Activated CD4-positive, alpha-beta T cell treated with anti-CD3 and anti-CD28 coated beads, Interleukin-2, amount 10 ng/mL, durations not matched to agents 7 days and 5 days (primary cell): Measurements from ENCODE around the gene NRCAM. TPM values are rescaled to one million over a fixed set of nuclear protein-coding genes. Genes with fewer than 3 reads are reported as not detected.
A peak's percentile ranks its signal among the peaks of the same experiment; 100 is the strongest.

ENCODE experiments used
- CTCF ChIA-PET: fragments of 350-600 bp; sonication (Branson Sonifier 250); formaldehyde crosslinking; loops from one replicate; lab custom pipeline; 2021; ENCODE audit warnings: antibody characterized with exemption; lab: Charles Lee
- POLR2A ChIA-PET: fragments of 350-600 bp; sonication (Branson Sonifier 250); formaldehyde crosslinking; loops from one replicate; lab custom pipeline; 2021; ENCODE audit warnings: antibody characterized with exemption; lab: Charles Lee
- DNase-seq: peaks from one replicate; pipeline ENCODE4 v3.0.0-alpha.2; 2020
- H3K27ac Mint-ChIP-seq: one replicate; pipeline ENCODE4 v1.8.0; 2021; ENCODE audit warnings: mild to moderate bottlenecking, moderate library complexity, mixed read lengths
- H3K27me3 Mint-ChIP-seq: one replicate; pipeline ENCODE4 v1.8.0; 2021; ENCODE audit warnings: mixed read lengths
- H3K36me3 Mint-ChIP-seq: one replicate; pipeline ENCODE4 v1.8.0; 2021; ENCODE audit warnings: low read depth, mixed read lengths
- H3K4me1 Mint-ChIP-seq: one replicate; pipeline ENCODE4 v1.8.0; 2021; ENCODE audit warnings: mixed read lengths
- H3K4me3 Mint-ChIP-seq: one replicate; pipeline ENCODE4 v1.8.0; 2021; ENCODE audit warnings: mild to moderate bottlenecking, moderate library complexity, mixed read lengths
- H3K9me3 Mint-ChIP-seq: one replicate; pipeline ENCODE4 v1.8.0; 2021; ENCODE audit warnings: mixed read lengths
- total RNA-seq, 2 experiments: library from RNA; stranded (reverse); gene quantifications; one replicate each; pipeline ENCODE4 v1.2.3, GENCODE V29; 2021

The NRCAM gene
- total RNA-seq, 2 experiments from 2014 or later: 0.12 to 0.46 TPM

GRCh38 chr7:108455551-108455997 lies 662 bp downstream of the NRCAM start:
- ChIA-PET POLR2A (no interaction called here), CTCF (interaction anchor here (1.1 to 2.2 kb wide), 3 partner anchors 8 to 22 kb away, joined by 3 to 5 read pairs (median 3); no protein-coding TSS in a partner anchor)
- Mint-ChIP-seq H3K36me3 (no peaks in the 10 kb centered on the region), H3K4me1 (peaks cover 12% of the 10 kb centered on the region), H3K4me3 (peak overlapping the region; percentile 12), H3K9me3 (no peaks in the 10 kb centered on the region), H3K27me3 (peaks cover 60% of the 10 kb centered on the region), H3K27ac (no peak overlapping the region)
- DNase-seq: no peak

GRCh38 chr7:108454674-108455550 lies 1.3 kb downstream of the NRCAM start:
- no peaks in the 10 kb centered on the region for H3K9me3 Mint-ChIP-seq
- DNase-seq: no peak
- CTCF ChIA-PET: interaction anchor here (1.2 kb wide), 1 partner anchor 21 kb away, joined by 3 read pairs; no protein-coding TSS in a partner anchor
- peaks cover 10% of the 10 kb centered on the region for H3K4me1 Mint-ChIP-seq
- no peaks in the 10 kb centered on the region for H3K36me3 Mint-ChIP-seq
- H3K27me3 Mint-ChIP-seq: peaks cover 60% of the 10 kb centered on the region
- no peak overlapping the region for H3K27ac Mint-ChIP-seq
- H3K4me3 Mint-ChIP-seq: peak overlapping the region; percentile 61
- POLR2A ChIA-PET: no interaction called here

GRCh38 chr7:108454317-108454673 lies 1.9 kb downstream of the NRCAM start:
- Mint-ChIP-seq H3K27me3 (peaks cover 58% of the 10 kb centered on the region), H3K4me3 (peak overlapping the region; percentile 61)
- CTCF ChIA-PET: interaction anchor here (1.1 kb wide), 1 partner anchor 14 kb away, joined by 3 read pairs; no protein-coding TSS in a partner anchor

GRCh38 chr7:108453320-108453719 lies 2.9 kb downstream of the NRCAM start:
- ChIA-PET CTCF (interaction anchor here (0.8 to 1.1 kb wide), 2 partner anchors 15 to 429 kb away, joined by 3 read pairs; no protein-coding TSS in a partner anchor), POLR2A (no interaction called here)
- Mint-ChIP-seq H3K27me3 (peaks cover 54% of the 10 kb centered on the region), H3K4me1 (peaks cover 10% of the 10 kb centered on the region), H3K27ac (no peak overlapping the region), H3K9me3 (no peaks in the 10 kb centered on the region), H3K36me3 (no peaks in the 10 kb centered on the region), H3K4me3 (no peak overlapping the region)
- no peak for DNase-seq

More at GRCh38 chr7:108454317-108454673, 1.9 kb downstream of the NRCAM start:
- no peak overlapping the region for H3K27ac Mint-ChIP-seq
- no peaks in the 10 kb centered on the region for H3K9me3 Mint-ChIP-seq
- DNase-seq: no peak
- no peaks in the 10 kb centered on the region for H3K36me3 Mint-ChIP-seq
- POLR2A ChIA-PET: no interaction called here
- H3K4me1 Mint-ChIP-seq: peaks cover 10% of the 10 kb centered on the region

GRCh38 chr7:108452707-108453106 lies 3.5 kb downstream of the NRCAM start:
- H3K36me3 Mint-ChIP-seq: no peaks in the 10 kb centered on the region
- no peak overlapping the region for H3K27ac Mint-ChIP-seq
- H3K27me3 Mint-ChIP-seq: peaks cover 48% of the 10 kb centered on the region
- ChIA-PET CTCF (no interaction called here), POLR2A (no interaction called here)
- no peak overlapping the region for H3K4me3 Mint-ChIP-seq
- peak; percentile 19 for DNase-seq
- H3K4me1 Mint-ChIP-seq: peaks cover 10% of the 10 kb centered on the region
- no peaks in the 10 kb centered on the region for H3K9me3 Mint-ChIP-seq

- ChIA-PET CTCF (interaction anchor here (1.1 kb wide), 1 partner anchor 10 kb away, joined by 3 read pairs; no protein-coding TSS in a partner anchor), POLR2A (no interaction called here)
- Mint-ChIP-seq H3K4me1 (peaks cover 6% of the 10 kb centered on the region), H3K27ac (no peak overlapping the region), H3K9me3 (no peaks in the 10 kb centered on the region), H3K27me3 (peaks cover 37% of the 10 kb centered on the region), H3K36me3 (no peaks in the 10 kb centered on the region), H3K4me3 (no peak overlapping the region)
- DNase-seq: no peak
Measured at GRCh38 chr7:108451296-108451848, 4.9 kb downstream of the NRCAM start.

- H3K36me3 Mint-ChIP-seq: no peaks in the 10 kb centered on the region
- H3K4me3 Mint-ChIP-seq: no peak overlapping the region
- ChIA-PET POLR2A (no interaction called here), CTCF (interaction anchor here (1.1 kb wide), 1 partner anchor 9 kb away, joined by 3 read pairs; no protein-coding TSS in a partner anchor)
- no peak for DNase-seq
- H3K27ac Mint-ChIP-seq: no peak overlapping the region
- peaks cover 6% of the 10 kb centered on the region for H3K4me1 Mint-ChIP-seq
- H3K9me3 Mint-ChIP-seq: no peaks in the 10 kb centered on the region
- H3K27me3 Mint-ChIP-seq: peaks cover 35% of the 10 kb centered on the region
Measured at GRCh38 chr7:108450160-108450559, 6.1 kb downstream of the NRCAM start.

- Mint-ChIP-seq H3K4me3 (no peak overlapping the region), H3K36me3 (no peaks in the 10 kb centered on the region), H3K27ac (no peak overlapping the region), H3K9me3 (no peaks in the 10 kb centered on the region), H3K4me1 (peaks cover 4% of the 10 kb centered on the region), H3K27me3 (peaks cover 32% of the 10 kb centered on the region)
- ChIA-PET POLR2A (no interaction called here), CTCF (no interaction called here)
- DNase-seq: no peak
Measured at GRCh38 chr7:108449521-108449920, 6.7 kb downstream of the NRCAM start.

GRCh38 chr7:108448584-108449505 lies 7.4 kb downstream of the NRCAM start:
- no peak overlapping the region for H3K27ac Mint-ChIP-seq
- H3K27me3 Mint-ChIP-seq: peaks cover 25% of the 10 kb centered on the region
- no peak overlapping the region for H3K4me3 Mint-ChIP-seq
- POLR2A ChIA-PET: no interaction called here
- CTCF ChIA-PET: no interaction called here
- H3K36me3 Mint-ChIP-seq: no peaks in the 10 kb centered on the region
- no peaks in the 10 kb centered on the region for H3K4me1 Mint-ChIP-seq
- no peak for DNase-seq
- H3K9me3 Mint-ChIP-seq: no peaks in the 10 kb centered on the region

GRCh38 chr7:108442039-108442568 lies 14.1 kb downstream of the NRCAM start:
- no peaks in the 10 kb centered on the region for H3K4me1 Mint-ChIP-seq
- H3K27ac Mint-ChIP-seq: no peak overlapping the region
- H3K27me3 Mint-ChIP-seq: peaks cover 2% of the 10 kb centered on the region
- ChIA-PET CTCF (interaction anchor here (1.0 to 1.7 kb wide), 2 partner anchors 9 to 15 kb away, joined by 3 to 5 read pairs; partner anchors contain the start of gene NRCAM), POLR2A (no interaction called here)
- no peak overlapping the region for H3K4me3 Mint-ChIP-seq
- H3K36me3 Mint-ChIP-seq: no peaks in the 10 kb centered on the region
- H3K9me3 Mint-ChIP-seq: no peaks in the 10 kb centered on the region
- DNase-seq: no peak

- Mint-ChIP-seq H3K27me3 (peaks cover 2% of the 10 kb centered on the region), H3K4me3 (no peak overlapping the region), H3K9me3 (no peaks in the 10 kb centered on the region), H3K4me1 (no peaks in the 10 kb centered on the region), H3K27ac (no peak overlapping the region), H3K36me3 (no peaks in the 10 kb centered on the region)
- POLR2A ChIA-PET: no interaction called here
- DNase-seq: no peak
- CTCF ChIA-PET: interaction anchor here (1.0 kb wide), 1 partner anchor 9 kb away, joined by 3 read pairs; no protein-coding TSS in a partner anchor
Measured at GRCh38 chr7:108441392-108441955, 14.8 kb downstream of the NRCAM start.

GRCh38 chr7:108440613-108441012 lies 15.6 kb downstream of the NRCAM start:
- Mint-ChIP-seq H3K27ac (no peak overlapping the region), H3K4me1 (no peaks in the 10 kb centered on the region), H3K4me3 (no peak overlapping the region), H3K36me3 (no peaks in the 10 kb centered on the region), H3K9me3 (no peaks in the 10 kb centered on the region), H3K27me3 (peaks cover 2% of the 10 kb centered on the region)
- CTCF ChIA-PET: interaction anchor here (1.0 kb wide), 1 partner anchor 10 kb away, joined by 3 read pairs; no protein-coding TSS in a partner anchor
- POLR2A ChIA-PET: no interaction called here
- no peak for DNase-seq
